Keratinocyte (primary cell): ENCODE measurements around the gene XIAP. TPM values are rescaled to one million over a fixed set of nuclear protein-coding genes. Genes with fewer than 3 reads are reported as not detected.
"Not testable (repeated sequence)": the region's sequence is repeated elsewhere in the genome, so short reads cannot be mapped to it uniquely, and the experiment has no call there.

Experiments used
- DNase-seq: peaks from one replicate; pipeline ENCODE4 v3.0.0-alpha.2; 2011; ENCODE audit warnings: low read depth, missing footprints, low spot score
- FAIRE-seq: peaks from 2 replicates; lab custom pipeline; 2011; peaks lifted over from hg19 to GRCh38; lab: Jason Lieb, UNC
- H2AFZ ChIP-seq: 2 replicates; pipeline ENCODE4 v1.6.0; 2012; ENCODE audit warnings: low read length, control low read depth, inconsistent platforms; ENCODE audit not compliant: control insufficient read depth
- H3K27ac ChIP-seq: 2 replicates; pipeline ENCODE4 v1.5.1; 2011; ENCODE audit warnings: low read length; ENCODE audit not compliant: control insufficient read depth, insufficient read depth
- H3K27me3 ChIP-seq: 3 replicates; pipeline ENCODE4 v1.6.0; 2011; ENCODE audit warnings: low read length; ENCODE audit not compliant: control insufficient read depth, insufficient read depth; ENCODE audit errors: extremely low read depth
- H3K36me3 ChIP-seq, 2 experiments: 2 replicates in 1 of 2; 3 replicates in 1 of 2; pipeline ENCODE4 v1.5.1; 2011; ENCODE audit warnings: low read length in 2 of 2, mild to moderate bottlenecking in 1 of 2; ENCODE audit not compliant: control insufficient read depth in 2 of 2, insufficient read depth in 2 of 2; ENCODE audit errors: extremely low read depth in 1 of 2
- H3K4me1 ChIP-seq: 3 replicates; pipeline ENCODE4 v1.5.1; 2011; ENCODE audit warnings: low read length; ENCODE audit not compliant: control insufficient read depth, insufficient read depth; ENCODE audit errors: extremely low read depth
- H3K4me2 ChIP-seq: 3 replicates; pipeline ENCODE4 v1.6.0; 2011; ENCODE audit warnings: low read depth, low read length; ENCODE audit not compliant: control insufficient read depth, insufficient read depth; ENCODE audit errors: extremely low read depth
- H3K4me3 ChIP-seq, 3 experiments: fragments of 200-600 bp in 1 of 3; sonication (generic) in 1 of 3; 2 replicates in 2 of 3; 3 replicates in 1 of 3; pipeline ENCODE4 v1.5.1; 2011 to 2016; ENCODE audit warnings: low read length in 3 of 3, mild to moderate bottlenecking in 3 of 3, control low read depth in 2 of 3, inconsistent platforms in 1 of 3, low read depth in 1 of 3, mixed read lengths in 1 of 3, mixed run types in 1 of 3, moderate library complexity in 1 of 3; ENCODE audit not compliant: control insufficient read depth in 2 of 3, insufficient read depth in 2 of 3; ENCODE audit errors: extremely low read depth in 1 of 3
- H3K79me2 ChIP-seq: 2 replicates; pipeline ENCODE4 v1.6.0; 2012; ENCODE audit warnings: low read length; ENCODE audit not compliant: control insufficient read depth, insufficient read depth
- H3K9ac ChIP-seq: 3 replicates; pipeline ENCODE4 v1.6.0; 2011; ENCODE audit warnings: low read length; ENCODE audit not compliant: control insufficient read depth, insufficient read depth; ENCODE audit errors: extremely low read depth
- H3K9me1 ChIP-seq: 3 replicates; pipeline ENCODE4 v1.6.0; 2011; ENCODE audit warnings: low read length; ENCODE audit not compliant: control insufficient read depth, insufficient read depth; ENCODE audit errors: extremely low read depth
- H3K9me3 ChIP-seq: 2 replicates; pipeline ENCODE4 v1.5.1; 2012; ENCODE audit warnings: low read depth, low read length; ENCODE audit not compliant: control insufficient read depth
- H4K20me1 ChIP-seq: 3 replicates; pipeline ENCODE4 v1.6.0; 2011; ENCODE audit warnings: low read length; ENCODE audit not compliant: control insufficient read depth, insufficient read depth; ENCODE audit errors: extremely low read depth
- CTCF ChIP-seq, 3 experiments: IDR thresholded peaks in 1 of 3; conservative IDR thresholded peaks in 1 of 3; optimal IDR thresholded peaks in 1 of 3; 2 replicates in 2 of 3; 3 replicates in 1 of 3; pipeline versions ENCODE3 to v1.5.1; 2011; ENCODE audit warnings: low read length in 3 of 3, mild to moderate bottlenecking in 3 of 3, moderate library complexity in 2 of 3, control low read depth in 1 of 3, inconsistent platforms in 1 of 3; ENCODE audit not compliant: insufficient read depth in 2 of 3; ENCODE audit errors: extremely low read depth in 1 of 3
- EZH2 ChIP-seq: IDR thresholded peaks from one replicate; pipeline ENCODE4 v1.6.1; 2012; ENCODE audit warnings: inconsistent platforms, mild to moderate bottlenecking, low read length, moderate library complexity
- dilution Hi-C: fragments of 300-500 bp; cut with MboI; formaldehyde crosslinking; loops from one replicate; pipeline ENCODE4 v1.7.0; 2020; ENCODE audit warnings: low sequenced_read_pairs; ENCODE audit not compliant: extremely low pct_ligation_motif_present
- polyA minus RNA-seq, 3 experiments: library from RNA; depleted of rRNA, polyadenylated mRNA; stranded (reverse); fragments of >200 nt; gene quantifications; 1 replicate in 1 of 3; 2 replicates in 1 of 3; 3 replicates in 1 of 3; pipeline ENCODE4 v1.2.3, GENCODE V29; 2011
- polyA plus RNA-seq, 5 experiments: library from polyadenylated mRNA; depleted of rRNA in 3 of 5; stranded (reverse) in 3 of 5; stranded (forward) in 1 of 5; unstranded in 1 of 5; fragments of >200 nt; gene quantifications; 1 replicate in 1 of 5; 2 replicates in 3 of 5; 3 replicates in 1 of 5; pipeline versions ENCODE4 v1.2.1 to v1.2.3, GENCODE V29; 2011 to 2012; ENCODE audit warnings: missing spikeins in 2 of 5, low read depth in 1 of 5, low replicate concordance in 1 of 5

XIAP gene
- polyA plus RNA-seq (13.2 to 18.3 TPM (median 14.5 TPM) in 3 replicates), polyA minus RNA-seq (3.1 to 15.2 TPM (median 6.9 TPM) in 3 replicates)
- 20.4 TPM for polyA plus RNA-seq (2011; ENCODE audit: low read depth)
- polyA plus RNA-seq (2011; cell fraction: cytosol; rRNA removed): 7.2 and 9.8 TPM in 2 replicates
- polyA plus RNA-seq (2011; cell fraction: nucleus; rRNA removed): 17.8 and 18.3 TPM in 2 replicates
- 14.2 and 16.5 TPM in 2 replicates for polyA plus RNA-seq (2012; ENCODE audit: low replicate concordance)
- 15.5 TPM for polyA minus RNA-seq (2011; cell fraction: cytosol; rRNA and poly(A)+ RNA removed)
- polyA minus RNA-seq (2011; cell fraction: nucleus; rRNA and poly(A)+ RNA removed): 16.7 and 23.1 TPM in 2 replicates

DNA sequence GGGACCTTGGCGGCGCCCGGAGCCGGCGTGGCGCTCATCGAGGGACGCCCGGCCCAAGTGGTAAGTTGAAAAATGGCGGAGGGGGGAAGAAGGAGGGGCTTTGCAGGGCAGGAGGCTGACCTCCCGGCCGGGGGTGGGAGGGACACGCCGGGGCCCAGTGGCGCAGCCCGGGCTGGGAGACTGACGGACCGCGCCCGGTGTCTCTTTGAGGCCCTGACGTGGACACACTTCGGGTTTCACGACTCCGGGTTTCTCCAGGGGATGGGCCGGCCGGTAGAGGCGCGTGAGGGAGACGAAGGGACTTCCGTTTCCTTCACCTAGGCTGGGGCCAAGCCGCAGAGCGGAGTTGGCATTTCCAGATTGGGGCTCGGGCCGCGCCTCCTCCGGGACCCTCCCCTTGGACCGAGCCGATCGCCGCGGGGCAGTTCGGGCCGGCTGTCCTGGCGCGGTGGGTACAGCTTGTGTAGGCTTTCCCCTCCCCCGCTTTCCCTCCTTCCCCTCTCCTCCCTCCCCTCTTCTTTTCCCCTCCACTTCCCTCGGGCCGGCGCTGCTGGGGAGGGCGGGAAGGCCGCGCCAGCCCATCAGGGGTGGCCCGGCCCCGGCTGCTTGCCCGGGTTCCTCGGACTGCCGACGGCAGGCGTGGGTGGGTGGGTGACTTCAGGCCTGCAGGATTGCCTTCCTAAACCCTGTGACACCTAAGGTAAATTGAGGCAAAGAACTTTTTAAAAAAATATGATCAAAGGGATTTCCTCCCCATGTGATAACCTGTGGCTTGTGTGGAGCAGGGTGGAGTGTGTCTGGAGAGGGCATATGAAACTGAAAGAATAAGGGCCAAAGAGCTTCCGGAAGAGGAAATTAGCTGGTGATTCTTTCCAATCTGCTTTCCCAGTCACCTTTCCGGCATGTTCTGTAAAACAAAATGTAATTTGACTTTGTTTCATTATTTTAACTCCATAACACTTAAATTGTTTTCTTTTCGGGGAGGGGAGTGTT is at the start of gene XIAP:
XIAP (plus strand) TSS at position 208 of the 993 bp plus-strand sequence. CDS start 25,610 bp downstream, outside the sequence.
- Histone ChIP-seq H3K27me3 (no peaks in the 10 kb centered on the region), H3K4me2 (peak within 1 kb of the TSS; percentile 86), H3K36me3 (no peaks in the 10 kb centered on the region), H3K9me3 (no peaks in the 10 kb centered on the region), H2AFZ (peak within 1 kb of the TSS; percentile 61), H3K4me3 (peak within 1 kb of the TSS; percentile 66 to 77 (median 72)), H3K4me1 (peaks cover 5% of the 10 kb centered on the region), H3K79me2 (peaks cover 39% of the 10 kb centered on the region), H3K9ac (peak within 1 kb of the TSS; percentile 88), H3K27ac (peak within 1 kb of the TSS; percentile 83), H3K9me1 (no peaks in the 10 kb centered on the region), H4K20me1 (no peaks in the 10 kb centered on the region)
- peak in 1 of 3 experiments; percentile 3 for TF ChIP-seq CTCF (optimal IDR thresholded peaks at IDR 0.05 in 1 of 3, IDR thresholded peaks at IDR 0.05 in 1 of 3, conservative IDR thresholded peaks at IDR 0.05 in 1 of 3; ENCODE audit: extremely low read depth in 1 of 3, insufficient read depth in 2 of 3, low read length in 3 of 3)
- TF ChIP-seq EZH2: no peak
- dilution Hi-C loops: no loop called here
- FAIRE-seq: no peak
- DNase-seq: peak; percentile 41

GRCh38 chrX:123814343-123814742 is 45.5 kb upstream of the XIAP start:
- no peak overlapping the region for H3K4me3 ChIP-seq
- H4K20me1 ChIP-seq: no peaks in the 10 kb centered on the region
- H3K9me1 ChIP-seq: no peaks in the 10 kb centered on the region
- H3K79me2 ChIP-seq: no peaks in the 10 kb centered on the region
- H3K27me3 ChIP-seq: no peaks in the 10 kb centered on the region
- peaks cover 8% of the 10 kb centered on the region for H3K4me1 ChIP-seq
- no peak overlapping the region for H3K27ac ChIP-seq
- FAIRE-seq (no peak), DNase-seq (no peak)
- dilution Hi-C loops: no loop called here
- H3K36me3 ChIP-seq: no peaks in the 10 kb centered on the region
- no peaks in the 10 kb centered on the region for H3K9me3 ChIP-seq
- H3K4me2 ChIP-seq: no peak overlapping the region
- H2AFZ ChIP-seq: no peak overlapping the region
- no peak overlapping the region for H3K9ac ChIP-seq
- TF ChIP-seq EZH2 (no peak), CTCF (optimal IDR thresholded peaks at IDR 0.05 in 1 of 3, IDR thresholded peaks at IDR 0.05 in 1 of 3, conservative IDR thresholded peaks at IDR 0.05 in 1 of 3; ENCODE audit: extremely low read depth in 1 of 3, insufficient read depth in 2 of 3, low read length in 3 of 3) (no peak)

DNA sequence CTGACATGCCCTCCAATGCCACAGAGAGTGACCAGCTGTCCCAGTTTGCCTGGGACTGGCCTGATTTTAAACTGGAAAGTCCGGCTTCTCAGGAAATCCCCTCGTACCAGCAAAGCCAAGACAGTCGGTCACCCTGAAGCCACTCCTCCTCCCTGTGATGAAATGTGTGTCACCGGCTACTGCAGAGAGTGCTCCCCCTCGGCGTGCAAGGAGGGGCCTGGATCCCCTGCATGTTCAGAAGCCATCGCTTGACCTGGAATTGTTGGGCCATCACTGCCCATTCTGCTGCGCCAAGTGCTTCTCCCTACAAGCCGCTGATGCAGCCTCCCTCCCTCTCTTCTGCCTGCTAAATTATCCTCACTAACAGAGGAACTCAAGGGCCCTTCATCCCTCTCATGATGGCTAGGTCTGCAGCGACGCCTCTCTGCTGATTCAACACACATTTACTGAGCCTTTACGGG is 44.9 kb upstream of the XIAP start:
- H3K9me1 ChIP-seq, H3K36me3 ChIP-seq, H4K20me1 ChIP-seq, H2AFZ ChIP-seq, H3K27me3 ChIP-seq, H3K9ac ChIP-seq, H3K9me3 ChIP-seq, DNase-seq, H3K27ac ChIP-seq, H3K4me3 ChIP-seq, H3K4me2 ChIP-seq, dilution Hi-C loops, H3K4me1 ChIP-seq, H3K79me2 ChIP-seq, FAIRE-seq: not testable (repeated sequence)
